Liver (tissue), 9 donors: Measurements from ENCODE around the gene SMYD5. TPM values are rescaled to one million over a fixed set of nuclear protein-coding genes. Genes with fewer than 3 reads are reported as not detected.

Source experiments
- DNase-seq: peaks from one replicate; pipeline ENCODE4 v3.0.0-alpha.2; 2017; ENCODE audit warnings: low spot score
- H3K27ac ChIP-seq, 2 donors: one replicate each; pipeline ENCODE4 v1.7.0; 2013; ENCODE audit warnings: inconsistent platforms in 2 of 2, low read length in 2 of 2, control low read depth in 1 of 2, low read depth in 1 of 2, mild to moderate bottlenecking in 1 of 2
- H3K27me3 ChIP-seq, 4 donors: one replicate each; pipeline versions ENCODE4 v1.6.1 to v1.7.0; 2013; ENCODE audit warnings: low read length in 3 of 4, inconsistent platforms in 1 of 4, mild to moderate bottlenecking in 1 of 4, moderate library complexity in 1 of 4; ENCODE audit not compliant: control insufficient read depth in 4 of 4, insufficient read depth in 4 of 4
- H3K36me3 ChIP-seq, 4 donors: one replicate each; pipeline versions ENCODE4 v1.6.1 to v1.7.0; 2013; ENCODE audit warnings: low read length in 3 of 4, mild to moderate bottlenecking in 3 of 4, low read depth in 1 of 4, moderate library complexity in 1 of 4; ENCODE audit not compliant: control insufficient read depth in 4 of 4, insufficient read depth in 3 of 4
- H3K4me1 ChIP-seq, 4 donors: one replicate each; pipeline versions ENCODE4 v1.6.1 to v1.7.0; 2013; ENCODE audit warnings: low read length in 3 of 4, mild to moderate bottlenecking in 3 of 4, moderate library complexity in 1 of 4; ENCODE audit not compliant: control insufficient read depth in 4 of 4, insufficient read depth in 4 of 4
- H3K4me3 ChIP-seq, 3 donors: one replicate each; pipeline versions ENCODE4 v1.6.1 to v1.7.0; 2013; ENCODE audit warnings: low read length in 3 of 3, control low read depth in 1 of 3, low read depth in 1 of 3, mild to moderate bottlenecking in 1 of 3
- H3K9ac ChIP-seq, 2 donors: one replicate each; pipeline ENCODE4 v1.7.0; 2013; ENCODE audit warnings: low read length in 2 of 2, mild to moderate bottlenecking in 2 of 2, moderate library complexity in 2 of 2, control low read depth in 1 of 2, low read depth in 1 of 2
- H3K9me3 ChIP-seq, 4 donors: one replicate each; pipeline versions ENCODE4 v1.6.1 to v1.7.0; 2013; ENCODE audit warnings: low read length in 3 of 4; ENCODE audit not compliant: control insufficient read depth in 4 of 4
- FOXA1 ChIP-seq: IDR thresholded peaks from 2 replicates; pipeline ENCODE4 v1.6.1; 2016; ENCODE audit warnings: antibody characterized with exemption
- FOXA2 ChIP-seq: IDR thresholded peaks from 2 replicates; pipeline ENCODE4 v1.6.1; 2016; ENCODE audit warnings: antibody characterized with exemption
- HNF4A ChIP-seq, 2 donors: conservative IDR thresholded peaks; 2 replicates each; pipeline ENCODE4 v1.6.1; 2016; ENCODE audit warnings: antibody characterized with exemption in 2 of 2, mild to moderate bottlenecking in 2 of 2
- HNF4G ChIP-seq: IDR thresholded peaks from 2 replicates; pipeline ENCODE4 v1.6.1; 2016; ENCODE audit warnings: antibody characterized with exemption
- JUND ChIP-seq, 2 donors: IDR thresholded peaks; 2 replicates each; pipeline ENCODE4 v1.6.1; 2016; ENCODE audit warnings: antibody characterized with exemption in 2 of 2
- NR2F2 ChIP-seq: IDR thresholded peaks from 2 replicates; pipeline ENCODE4 v1.6.1; 2016; ENCODE audit warnings: antibody characterized with exemption
- SP1 ChIP-seq: IDR thresholded peaks from 2 replicates; pipeline ENCODE4 v1.6.1; 2018; ENCODE audit warnings: antibody characterized with exemption, mild to moderate bottlenecking
- TAF1 ChIP-seq: conservative IDR thresholded peaks from 2 replicates; pipeline ENCODE4 v1.6.1; 2016; ENCODE audit warnings: antibody characterized with exemption, mild to moderate bottlenecking
- WGBS: extraction: QIAGEN DNeasy Blood & Tissue Kit; methylation state at CpG from one replicate; pipeline ENCODE4 v1.1.7; 2013; 5-methylcytosine and 5-hydroxymethylcytosine counted together
- polyA plus RNA-seq, 2 donors: library from polyadenylated mRNA; stranded (reverse) in 1 of 2; unstranded in 1 of 2; fragments of 200-250 nt in 1 of 2; fragments of >200 nt in 1 of 2; fragmentation: Nextera tagmentation in 1 of 2; extraction: Ambion mirVana in 1 of 2; gene quantifications; one replicate each; pipeline versions ENCODE4 v1.2.1 to v1.2.3, GENCODE V29; 2013 to 2015
- total RNA-seq, 2 donors: library from RNA; depleted of rRNA; stranded (reverse); fragments of >200 nt; gene quantifications; one replicate each; pipeline ENCODE4 v1.2.3, GENCODE V29; 2014
- TF ChIP-seq, protein P1 (sequence below): IDR thresholded peaks from 2 replicates; pipeline ENCODE4 v1.6.1; 2016; ENCODE audit warnings: antibody characterized with exemption
- TF ChIP-seq, protein P2 (sequence below): fragments of 150-350 bp; IDR thresholded peaks from 2 replicates; pipeline ENCODE4 v1.5.1; 2017; ENCODE audit warnings: improper control_type of control experiment, low read depth, low read length; ENCODE audit not compliant: missing input control
- TF ChIP-seq, protein P3 (sequence below): IDR thresholded peaks from 2 replicates; pipeline ENCODE4 v1.6.1; 2016; ENCODE audit warnings: antibody characterized with exemption
- donor health status: healthy.
- donor health status: healthy.
- donor health status: healthy.
- donor health status: healthy.
- donor health status: healthy.

The SMYD5 gene
- total and polyA plus RNA-seq, 4 donors = 3.9 to 8.8 (median 5.8) TPM

DNA sequence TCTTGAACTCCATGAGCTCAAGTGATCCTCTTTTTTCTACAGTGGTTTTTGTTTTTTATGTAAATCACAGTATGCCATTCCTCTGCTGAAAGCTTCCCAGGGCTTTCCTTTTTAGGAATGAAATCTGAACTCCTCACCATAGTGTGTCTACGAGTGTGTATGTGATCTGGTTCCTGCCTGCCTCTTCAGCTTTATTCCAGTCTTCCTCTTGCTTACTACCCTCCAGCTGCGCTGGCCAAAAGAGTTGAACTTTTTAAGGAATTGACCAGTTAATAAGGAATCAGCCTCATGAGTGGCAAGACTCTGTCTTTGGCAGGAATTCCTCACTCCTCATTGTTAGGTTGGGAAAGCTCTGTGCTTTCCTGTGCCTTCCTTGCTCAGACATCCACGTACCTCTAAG lies 24.1 kb downstream of the SMYD5 start:
- Histone ChIP-seq H3K27me3 (no peaks in the 10 kb centered on the region), H3K27ac (no peak overlapping the region), H3K36me3 (peaks cover 2 to 21% (median 13%) of the 10 kb centered on the region in 4 donors), H3K4me1 (peaks cover 2 to 20% (median 14%) of the 10 kb centered on the region in 4 donors), H3K9ac (no peak overlapping the region), H3K4me3 (no peak overlapping the region), H3K9me3 (no peaks in the 10 kb centered on the region)
- 84% methylated on average over 3 of the region's 3 CpGs for WGBS
- no peak for DNase-seq
- TF ChIP-seq NR2F2 (no peak), JUND (IDR thresholded peaks at IDR 0.05) (no peak), SP1 (no peak), HNF4A (conservative IDR thresholded peaks at IDR 0.05) (no peak), HNF4G (no peak), FOXA1 (no peak)
- TF ChIP-seq, protein P1, sequence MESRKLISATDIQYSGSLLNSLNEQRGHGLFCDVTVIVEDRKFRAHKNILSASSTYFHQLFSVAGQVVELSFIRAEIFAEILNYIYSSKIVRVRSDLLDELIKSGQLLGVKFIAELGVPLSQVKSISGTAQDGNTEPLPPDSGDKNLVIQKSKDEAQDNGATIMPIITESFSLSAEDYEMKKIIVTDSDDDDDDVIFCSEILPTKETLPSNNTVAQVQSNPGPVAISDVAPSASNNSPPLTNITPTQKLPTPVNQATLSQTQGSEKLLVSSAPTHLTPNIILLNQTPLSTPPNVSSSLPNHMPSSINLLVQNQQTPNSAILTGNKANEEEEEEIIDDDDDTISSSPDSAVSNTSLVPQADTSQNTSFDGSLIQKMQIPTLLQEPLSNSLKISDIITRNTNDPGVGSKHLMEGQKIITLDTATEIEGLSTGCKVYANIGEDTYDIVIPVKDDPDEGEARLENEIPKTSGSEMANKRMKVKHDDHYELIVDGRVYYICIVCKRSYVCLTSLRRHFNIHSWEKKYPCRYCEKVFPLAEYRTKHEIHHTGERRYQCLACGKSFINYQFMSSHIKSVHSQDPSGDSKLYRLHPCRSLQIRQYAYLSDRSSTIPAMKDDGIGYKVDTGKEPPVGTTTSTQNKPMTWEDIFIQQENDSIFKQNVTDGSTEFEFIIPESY = no peak
- TF ChIP-seq, protein P2, sequence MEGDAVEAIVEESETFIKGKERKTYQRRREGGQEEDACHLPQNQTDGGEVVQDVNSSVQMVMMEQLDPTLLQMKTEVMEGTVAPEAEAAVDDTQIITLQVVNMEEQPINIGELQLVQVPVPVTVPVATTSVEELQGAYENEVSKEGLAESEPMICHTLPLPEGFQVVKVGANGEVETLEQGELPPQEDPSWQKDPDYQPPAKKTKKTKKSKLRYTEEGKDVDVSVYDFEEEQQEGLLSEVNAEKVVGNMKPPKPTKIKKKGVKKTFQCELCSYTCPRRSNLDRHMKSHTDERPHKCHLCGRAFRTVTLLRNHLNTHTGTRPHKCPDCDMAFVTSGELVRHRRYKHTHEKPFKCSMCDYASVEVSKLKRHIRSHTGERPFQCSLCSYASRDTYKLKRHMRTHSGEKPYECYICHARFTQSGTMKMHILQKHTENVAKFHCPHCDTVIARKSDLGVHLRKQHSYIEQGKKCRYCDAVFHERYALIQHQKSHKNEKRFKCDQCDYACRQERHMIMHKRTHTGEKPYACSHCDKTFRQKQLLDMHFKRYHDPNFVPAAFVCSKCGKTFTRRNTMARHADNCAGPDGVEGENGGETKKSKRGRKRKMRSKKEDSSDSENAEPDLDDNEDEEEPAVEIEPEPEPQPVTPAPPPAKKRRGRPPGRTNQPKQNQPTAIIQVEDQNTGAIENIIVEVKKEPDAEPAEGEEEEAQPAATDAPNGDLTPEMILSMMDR = no peak
- TF ChIP-seq, protein P3, sequence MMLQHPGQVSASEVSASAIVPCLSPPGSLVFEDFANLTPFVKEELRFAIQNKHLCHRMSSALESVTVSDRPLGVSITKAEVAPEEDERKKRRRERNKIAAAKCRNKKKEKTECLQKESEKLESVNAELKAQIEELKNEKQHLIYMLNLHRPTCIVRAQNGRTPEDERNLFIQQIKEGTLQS = no peak

DNA sequence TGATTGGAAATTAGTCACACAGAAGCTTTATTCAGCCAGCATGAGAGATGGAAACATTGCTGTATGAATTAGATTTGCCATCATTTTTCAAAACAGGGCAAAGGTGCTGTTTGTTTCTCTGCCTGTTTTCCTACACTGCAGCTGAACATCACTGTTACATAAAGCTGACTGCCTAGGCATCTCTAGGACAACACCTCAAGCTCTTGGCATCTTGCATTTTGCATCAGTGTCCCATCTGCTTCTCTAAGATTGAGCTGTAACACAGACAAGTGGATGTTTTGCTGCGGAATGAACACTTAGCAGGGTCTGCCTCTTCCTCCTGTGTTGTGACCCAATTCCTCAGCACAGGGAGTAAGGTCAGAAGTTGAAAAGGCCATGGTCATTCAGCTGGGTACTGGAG lies 24.9 kb downstream of the SMYD5 start:
- H3K4me1 ChIP-seq = peaks cover 2 to 16% (median 12%) of the 10 kb centered on the region in 4 donors
- 80% methylated on average over 1 of the region's 1 CpG for WGBS

More for the DNA sequence above, 24.9 kb downstream of the SMYD5 start:
- Histone ChIP-seq H3K9me3 (no peaks in the 10 kb centered on the region), H3K27ac (no peak overlapping the region), H3K4me3 (no peak overlapping the region), H3K9ac (no peak overlapping the region), H3K27me3 (no peaks in the 10 kb centered on the region), H3K36me3 (peaks cover 2 to 29% (median 20%) of the 10 kb centered on the region in 4 donors)
- TF ChIP-seq, protein P3 = no peak
- TF ChIP-seq, protein P1 = no peak
- no peak for TF ChIP-seq SP1
- no peak for TF ChIP-seq FOXA2
- no peak for TF ChIP-seq TAF1
- TF ChIP-seq HNF4G = no peak
- no peak for TF ChIP-seq JUND (IDR thresholded peaks at IDR 0.05)
- DNase-seq = no peak
